NOMO-1 treated with DMSO at 0.1 percent for 48 hours (cell line): ENCODE measurements around the gene DPYD.

Experiments
- DNase-seq: peaks from one replicate; lab custom pipeline; 2025; ENCODE audit not compliant: unreplicated experiment; lab: John Stamatoyannopoulos, UW

The DPYD gene

DNA sequence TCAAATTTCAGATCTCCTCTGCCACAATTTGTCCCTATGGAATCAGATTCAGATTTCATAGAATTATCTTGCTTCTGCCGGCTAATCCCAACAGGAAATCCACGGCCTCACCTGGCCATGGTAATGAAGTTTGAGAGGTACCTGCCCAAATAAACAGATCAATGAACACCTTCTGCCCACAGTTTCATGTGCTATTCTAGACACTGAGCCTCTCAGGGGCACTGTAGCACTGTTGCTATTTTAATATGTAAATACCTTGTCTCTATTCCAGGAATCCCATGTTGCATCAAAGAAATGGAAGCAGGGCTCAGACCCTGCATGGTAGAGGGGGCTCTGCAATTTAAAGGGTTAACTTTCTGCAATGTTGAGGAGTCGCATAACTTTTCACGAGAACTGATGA, 606.1 kb downstream of the DPYD start:
- DNase-seq = no peak

DNA sequence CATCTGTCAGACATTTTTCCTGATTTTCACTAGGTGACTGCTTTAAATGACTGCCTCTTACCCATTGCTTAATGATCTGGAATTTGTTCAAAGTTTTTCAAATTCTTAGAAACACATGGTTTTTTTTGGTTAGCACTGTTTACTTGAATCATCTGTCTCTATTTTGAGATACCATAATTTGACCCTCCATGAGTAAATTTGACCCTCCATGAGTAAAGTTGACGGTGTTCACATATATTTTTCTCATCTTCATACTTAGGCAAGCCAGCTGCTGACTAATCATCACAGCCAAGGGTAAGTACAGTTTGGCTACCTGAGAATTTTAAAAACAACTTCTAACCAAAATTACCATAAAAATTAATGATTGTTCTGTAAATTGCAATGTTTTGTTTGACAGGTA, 612.7 kb downstream of the DPYD start:
- DNase-seq = no peak

DNA sequence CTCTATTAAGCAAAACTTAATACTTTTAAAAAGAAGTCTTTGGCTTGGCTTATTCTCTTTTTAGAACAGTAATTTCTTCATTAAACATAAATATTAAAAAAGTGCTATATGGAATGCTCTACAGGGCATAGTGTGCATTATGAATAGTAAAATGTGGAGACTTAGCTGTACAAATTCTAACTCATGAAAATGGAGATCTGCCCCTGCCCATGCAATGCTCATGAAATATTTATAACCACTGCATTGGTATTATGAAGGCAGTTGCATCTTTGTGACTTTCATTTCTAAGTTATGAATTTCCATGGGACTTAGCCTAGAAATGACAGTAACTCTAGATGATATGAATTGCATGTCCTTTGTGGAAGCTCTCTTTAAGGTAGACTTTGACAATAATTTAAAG, 613.3 kb downstream of the DPYD start:
- DNase-seq = no peak

DNA sequence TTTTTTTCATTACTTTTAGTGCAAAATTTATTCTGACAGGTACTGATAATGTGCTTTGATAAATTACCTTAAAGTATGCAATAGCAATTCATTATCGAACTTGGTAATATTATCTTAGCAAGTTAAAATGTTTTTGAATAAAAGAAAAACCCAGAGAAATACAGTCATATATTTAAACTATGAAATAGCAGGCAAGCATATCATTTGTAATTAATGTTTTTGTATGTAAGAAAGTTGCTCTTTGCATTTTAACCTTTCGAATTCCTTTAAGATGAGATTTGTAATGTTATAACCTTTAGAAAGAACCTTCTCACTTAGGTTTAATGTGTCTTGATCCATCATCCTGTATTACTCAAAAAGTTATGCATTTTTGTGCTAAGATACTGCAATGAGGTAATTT, 613.7 kb downstream of the DPYD start:
- DNase-seq = no peak

DNA sequence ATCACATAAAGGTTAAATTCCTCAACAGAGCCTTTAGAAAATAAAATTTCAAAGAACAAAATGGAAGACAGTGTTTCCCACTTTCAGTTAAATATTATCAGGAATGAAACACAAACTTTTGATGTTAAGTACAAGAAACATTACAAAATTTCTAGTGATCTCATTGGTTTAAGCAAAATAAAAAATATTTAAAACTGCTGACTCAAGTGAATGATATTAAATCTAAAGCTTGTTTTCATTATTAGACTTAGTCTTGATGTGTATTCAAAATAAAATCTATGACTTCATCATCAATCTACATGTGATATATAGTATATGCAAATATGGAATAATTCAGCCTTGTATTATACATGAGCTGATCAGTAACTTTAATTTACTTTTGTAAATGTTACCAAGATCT, 614.3 kb downstream of the DPYD start:
- DNase-seq = no peak

DNA sequence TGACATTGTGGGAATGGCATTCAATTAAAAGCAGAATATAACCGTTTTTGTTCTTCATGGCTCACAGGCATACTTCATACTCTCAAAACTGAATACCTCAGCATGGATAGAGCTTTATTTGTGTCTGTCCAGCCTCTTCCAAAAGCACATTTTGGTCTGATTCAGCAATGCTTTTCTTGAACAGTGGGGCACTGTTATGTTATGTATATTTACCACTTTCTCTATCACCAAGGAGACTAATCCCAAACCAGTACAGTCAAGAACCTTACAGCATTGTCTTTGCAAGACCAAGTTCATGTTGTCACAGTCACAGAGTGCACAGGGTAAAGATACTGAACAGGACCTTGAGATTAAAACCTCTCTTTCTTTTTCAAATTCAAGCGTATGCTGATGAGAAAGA, 616.5 kb downstream of the DPYD start:
- no peak for DNase-seq

DNA sequence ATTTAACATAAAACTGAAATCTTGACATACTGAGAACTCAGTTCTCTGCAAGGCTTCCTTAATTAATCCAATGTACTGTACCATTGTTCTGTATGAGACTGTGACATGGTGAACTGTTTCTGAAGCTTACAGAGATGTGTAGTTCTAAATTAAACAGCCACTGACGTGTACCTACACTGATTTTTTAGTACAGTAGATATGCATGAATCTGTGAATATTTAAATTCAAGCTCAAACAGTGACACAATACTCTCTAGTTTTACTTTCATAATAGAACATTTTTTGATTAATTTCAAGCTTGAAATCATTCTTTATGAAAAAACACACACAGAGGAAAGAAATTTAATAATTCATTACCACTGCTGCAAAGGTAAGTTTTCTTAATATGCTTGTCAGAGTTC, 621.9 kb downstream of the DPYD start:
- DNase-seq = no peak

DNA sequence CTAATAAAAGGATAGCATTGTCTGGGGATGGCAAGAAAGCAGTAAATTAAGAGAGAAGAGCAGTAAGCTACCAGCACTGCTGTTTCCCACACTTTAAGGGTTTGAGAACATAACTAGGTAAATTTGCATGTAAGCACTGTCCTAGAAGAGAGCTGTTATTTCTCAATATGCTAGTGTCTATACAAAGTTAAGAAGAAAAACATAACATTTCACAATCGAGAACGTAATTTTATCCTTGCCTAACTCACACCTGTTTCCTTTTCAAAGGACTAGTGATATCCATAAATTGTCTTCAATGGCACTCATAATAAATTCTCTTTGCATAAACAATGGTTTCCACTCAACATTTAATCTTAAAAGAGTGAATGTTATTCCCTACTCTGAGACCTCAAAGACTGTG, 623.2 kb downstream of the DPYD start:
- DNase-seq = peak; percentile 17

DNA sequence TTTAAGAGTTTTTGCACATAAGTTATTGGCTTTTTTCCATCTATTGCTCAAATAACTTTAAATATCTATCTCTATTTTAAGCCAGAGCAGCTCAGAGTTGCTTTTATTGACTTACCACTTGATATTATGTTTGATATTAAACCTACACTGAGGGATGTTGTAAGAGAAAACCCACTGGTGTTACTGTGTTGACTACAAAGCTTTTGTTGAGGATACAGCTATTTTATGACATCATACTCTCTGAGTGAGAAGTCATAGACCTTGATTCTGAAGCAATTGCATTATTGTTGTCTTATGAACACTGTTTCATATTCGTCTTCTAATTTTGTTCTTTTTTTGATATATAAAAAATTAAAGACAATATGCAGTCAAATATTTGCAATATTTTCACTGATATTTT, 638.9 kb downstream of the DPYD start:
- no peak for DNase-seq

DNA sequence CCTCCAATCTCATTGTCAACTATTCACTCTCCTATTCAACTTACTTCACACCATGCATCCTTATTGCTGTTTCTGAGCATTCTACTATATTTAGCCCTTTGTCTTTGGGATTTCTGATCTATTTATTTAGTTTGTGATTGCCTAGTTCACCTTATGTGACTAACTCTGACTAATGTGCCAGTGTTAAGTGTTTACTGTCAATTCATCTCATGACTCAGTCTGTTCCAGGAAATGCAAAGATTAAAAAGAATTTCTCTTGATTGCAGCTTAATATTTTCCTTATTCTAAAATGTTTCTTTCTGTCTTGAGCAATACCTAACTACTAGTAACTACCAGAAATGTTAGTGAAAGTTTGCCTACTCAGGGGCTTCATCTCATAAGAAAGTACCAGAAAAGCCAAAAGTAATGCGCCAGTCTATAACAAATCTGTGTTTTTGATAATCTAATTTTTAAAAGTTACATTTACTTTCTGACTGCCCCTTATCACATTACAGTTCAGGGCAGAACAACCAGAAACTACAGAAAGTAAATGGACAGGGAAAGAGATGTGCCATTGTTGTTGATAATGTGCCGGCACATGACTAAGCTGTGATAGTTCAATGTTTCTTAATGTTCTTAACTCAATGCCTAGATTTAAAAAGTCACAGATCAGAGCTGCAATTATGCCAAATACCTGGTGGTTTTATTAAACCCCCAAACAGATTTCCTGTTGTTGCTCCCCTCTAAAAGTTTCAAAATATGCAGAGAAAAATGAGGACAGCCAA, 642.8 kb downstream of the DPYD start:
- DNase-seq = no peak

DNA sequence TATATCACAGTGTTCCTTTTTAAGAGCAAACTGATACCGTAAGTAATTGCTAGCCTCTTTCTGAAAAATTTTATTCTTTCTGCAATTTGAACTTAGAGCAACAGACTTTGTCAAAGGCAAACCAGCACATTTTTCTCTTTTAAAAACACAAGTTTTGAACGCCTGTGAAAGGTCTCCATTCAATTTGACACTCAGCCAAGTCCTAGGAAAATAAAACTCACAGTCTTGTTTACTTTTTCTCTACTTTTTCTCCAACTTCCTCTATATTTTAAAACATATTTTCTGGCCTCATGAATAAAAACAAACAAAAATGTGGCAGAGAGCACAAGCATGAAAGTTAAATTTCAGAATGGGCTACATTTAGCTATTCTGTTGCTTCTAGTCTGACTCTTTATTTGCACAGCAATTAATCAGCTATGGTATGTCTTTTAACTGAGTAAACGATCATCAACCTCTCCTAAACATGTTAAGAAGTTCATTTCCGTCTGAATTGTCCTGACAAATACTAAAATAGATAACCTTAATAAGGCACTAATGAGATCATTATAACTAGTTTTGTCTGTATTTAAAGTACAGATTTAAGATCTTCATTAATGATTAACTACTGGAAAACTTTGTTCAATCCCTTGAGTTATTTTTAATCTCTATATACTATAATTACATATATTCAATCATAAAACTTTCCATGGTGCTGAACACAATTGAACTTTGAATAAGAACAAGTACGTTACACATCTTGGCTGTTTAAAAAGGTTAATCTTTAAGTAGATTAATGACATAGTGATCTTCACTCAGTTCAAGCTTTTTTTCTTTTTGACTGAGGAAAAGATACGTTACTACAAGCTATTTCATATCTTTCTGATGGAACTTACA, 648.7 kb downstream of the DPYD start:
- no peak for DNase-seq

DNA sequence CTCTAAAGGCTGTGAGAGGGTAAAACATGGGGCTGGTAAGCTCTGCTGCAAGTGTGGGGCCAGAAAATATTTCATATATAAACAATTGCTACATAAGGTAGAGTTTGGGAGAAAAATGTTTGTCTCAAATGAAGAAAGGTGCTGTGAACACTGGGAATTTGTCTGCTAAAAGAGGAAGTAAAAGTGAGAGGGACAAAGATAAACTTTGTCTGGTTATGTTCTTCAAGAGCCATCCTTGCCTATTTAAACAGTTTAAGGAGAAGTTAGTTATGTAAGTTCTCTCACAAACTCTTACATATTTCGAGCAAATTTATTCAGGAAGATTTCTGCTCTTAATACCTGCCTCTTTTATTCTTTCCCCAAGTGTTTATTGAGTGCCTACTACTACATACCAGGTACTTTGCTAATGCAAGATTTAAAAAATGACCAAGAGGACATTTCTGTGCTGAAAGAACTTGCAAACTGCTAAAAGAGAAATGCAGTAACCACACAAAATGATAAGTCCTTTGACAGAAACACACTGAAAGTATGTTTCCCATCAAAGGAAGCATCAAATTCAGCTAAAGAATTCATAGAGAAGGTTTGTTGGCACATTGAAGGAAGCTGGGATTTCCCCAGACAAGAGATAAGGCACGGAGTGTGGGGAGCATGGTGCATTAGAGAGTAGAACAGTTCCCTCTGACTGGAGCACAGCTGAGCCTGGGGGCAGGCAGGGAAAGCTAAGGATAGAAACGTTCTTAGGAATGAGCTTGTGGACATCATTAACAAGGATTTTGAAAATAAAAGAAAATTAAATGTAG, 650.1 kb downstream of the DPYD start:
- DNase-seq = peak; percentile 55

DNA sequence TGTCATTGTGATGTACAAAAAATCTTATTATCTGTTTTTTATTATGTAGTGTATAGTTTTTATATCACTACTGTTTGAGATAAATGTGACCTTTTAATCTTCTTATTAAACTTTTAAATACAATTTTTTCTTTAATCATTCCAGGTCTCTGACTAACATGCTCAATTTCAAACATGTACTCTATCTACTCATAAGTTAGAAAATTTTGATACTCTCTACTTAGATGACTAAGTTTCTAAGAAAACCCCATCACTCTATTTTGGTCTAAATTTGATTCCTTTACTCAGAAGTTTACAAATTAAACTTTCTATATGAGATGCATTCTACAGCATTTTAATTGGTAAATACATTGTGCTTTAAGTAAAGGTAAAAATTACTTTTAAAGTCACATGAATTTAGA, 655.2 kb downstream of the DPYD start:
- DNase-seq = no peak

DNA sequence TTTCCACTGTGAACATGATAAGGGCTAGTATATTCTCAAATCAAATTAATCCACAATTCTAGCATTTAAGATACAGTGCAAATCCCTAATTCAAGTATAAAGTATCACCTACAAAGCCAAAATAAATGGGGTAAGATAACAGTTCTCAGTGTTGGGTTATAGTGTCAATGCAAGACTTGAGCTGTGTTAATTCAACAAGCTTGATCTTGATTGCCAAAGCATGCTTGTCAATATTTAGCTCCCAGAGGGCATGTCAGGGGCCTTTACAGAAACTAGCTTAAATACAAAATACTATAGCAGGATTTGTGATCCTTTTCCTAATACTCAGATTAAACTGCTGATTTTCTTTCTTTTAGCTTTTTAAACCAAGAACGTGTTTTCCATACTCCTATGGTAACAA, 658.0 kb downstream of the DPYD start:
- DNase-seq = no peak

DNA sequence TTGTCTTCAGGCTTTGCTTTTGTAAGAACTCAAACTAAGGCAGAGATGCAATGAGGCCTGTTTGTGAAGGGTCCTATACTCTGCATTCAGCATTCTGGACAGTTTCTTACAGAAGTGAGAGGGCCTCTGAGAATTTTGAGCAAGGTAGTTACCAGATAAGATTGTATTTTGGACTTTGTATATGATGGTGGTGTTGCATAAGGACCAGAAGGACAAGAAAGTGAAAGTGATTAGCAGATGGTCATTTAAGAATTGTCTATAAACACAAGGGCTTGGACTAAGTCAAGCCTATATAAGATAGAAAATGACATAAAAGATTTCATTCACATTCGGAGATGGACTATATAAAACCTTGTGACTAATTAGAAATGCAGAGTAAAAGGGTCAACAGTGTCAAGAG, 662.2 kb downstream of the DPYD start:
- DNase-seq = no peak

DNA sequence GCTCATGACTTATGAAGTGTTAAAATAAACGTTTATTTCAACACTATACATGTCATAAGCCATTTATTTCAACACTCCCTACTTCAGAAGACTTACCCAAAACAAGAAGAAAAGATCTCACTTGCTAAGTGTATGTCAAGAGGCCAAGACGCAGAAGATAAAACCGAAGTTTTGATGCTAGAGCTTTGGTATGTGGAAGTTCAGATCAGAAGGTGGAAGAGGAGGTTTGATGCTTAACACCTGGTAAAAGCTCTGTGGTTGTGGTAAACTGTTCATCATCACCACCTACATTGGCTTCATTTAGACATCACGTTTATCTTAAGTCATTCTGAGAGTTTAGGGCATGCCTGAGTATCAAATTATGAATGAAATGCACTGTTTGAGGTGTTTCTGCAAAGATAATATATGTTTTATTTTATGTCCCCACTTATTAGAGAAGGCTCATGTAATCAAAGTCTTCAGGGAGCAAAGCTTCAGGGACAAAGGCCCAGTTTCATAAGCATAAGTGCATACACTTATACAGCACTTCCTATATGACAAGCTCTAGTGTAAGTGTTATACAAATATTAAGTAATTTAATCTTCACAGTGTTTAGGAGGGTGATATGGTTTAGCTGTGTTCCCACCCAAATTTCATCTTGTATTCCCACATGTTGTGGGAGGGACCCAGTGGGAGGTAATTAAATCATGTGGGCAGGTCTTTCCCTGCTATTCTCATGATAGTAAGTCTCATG, 665.9 kb downstream of the DPYD start:
- peak; percentile 47 for DNase-seq

DNA sequence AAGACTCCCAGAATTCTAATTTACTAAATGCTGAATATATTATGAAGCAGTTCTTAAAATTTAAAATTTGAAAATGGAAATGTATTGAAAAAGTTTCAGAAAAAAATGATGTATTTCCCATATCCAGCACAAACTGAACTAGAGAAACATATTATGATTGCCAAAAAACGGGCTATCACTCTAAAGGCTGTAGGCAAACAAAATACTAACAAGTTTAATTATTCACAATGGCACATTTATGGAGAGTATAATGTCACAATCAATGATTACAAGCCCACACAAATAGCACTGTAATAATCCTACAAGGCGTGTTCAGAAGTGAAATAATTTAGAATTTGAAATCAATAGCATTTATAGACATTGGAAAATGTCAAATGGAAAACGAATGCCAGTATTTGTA, 667.9 kb downstream of the DPYD start:
- DNase-seq = no peak

DNA sequence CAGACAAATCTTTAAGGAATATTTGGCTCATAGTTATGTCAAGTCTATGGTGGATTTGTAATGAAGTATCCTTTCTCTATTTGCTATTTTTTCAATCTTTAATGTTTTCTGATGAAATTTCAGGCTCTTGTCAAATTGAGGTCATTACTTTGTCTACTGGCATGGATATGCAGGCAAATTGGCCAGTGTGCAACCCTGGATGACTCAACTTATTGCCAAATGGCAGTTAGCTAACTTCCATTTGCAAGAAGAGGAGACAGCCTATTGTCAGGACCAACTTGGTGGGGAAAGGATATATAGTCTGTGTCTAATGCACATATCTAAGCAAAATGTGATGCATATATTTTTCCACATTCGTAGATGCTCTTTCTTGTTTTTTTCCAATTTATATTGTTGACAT, 668.8 kb downstream of the DPYD start:
- peak; percentile 68 for DNase-seq

DNA sequence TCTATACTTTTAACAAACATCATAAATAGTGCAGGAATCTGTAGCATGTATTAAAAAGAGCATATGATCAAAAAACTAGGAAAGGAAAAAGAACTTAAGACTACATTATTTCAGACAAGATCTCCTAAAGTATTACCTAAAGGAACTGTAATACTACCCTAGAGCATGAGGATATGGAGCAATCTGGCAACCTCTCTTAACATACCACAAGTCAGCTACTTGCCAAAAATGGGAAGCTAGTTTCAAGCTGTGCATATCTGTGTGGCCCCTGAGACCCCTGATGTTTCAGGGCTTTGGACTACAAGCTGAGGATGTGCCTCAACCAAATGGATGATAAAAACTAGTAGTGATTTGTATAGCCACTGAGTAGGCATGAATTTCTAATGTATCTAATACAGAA, 673.6 kb downstream of the DPYD start:
- DNase-seq = peak; percentile 72

DNA sequence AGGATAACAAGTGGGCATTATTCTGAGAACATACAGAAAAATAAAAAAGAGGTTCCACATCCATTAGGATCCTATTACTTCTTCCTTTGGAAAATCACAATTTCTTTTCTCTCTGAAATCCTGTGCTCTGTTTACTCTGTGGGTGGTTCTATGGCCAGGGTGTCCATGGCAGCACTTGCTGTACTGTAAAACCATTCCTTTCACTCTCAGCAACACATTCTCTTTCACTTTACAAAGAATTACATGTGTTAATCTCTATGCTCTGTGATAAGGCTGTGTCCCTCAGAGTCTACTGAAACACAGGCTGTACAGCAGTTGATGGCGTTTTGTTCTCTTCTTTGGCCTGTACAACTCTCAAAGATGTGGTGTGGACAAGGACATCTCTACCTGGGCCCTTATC, 675.2 kb downstream of the DPYD start:
- DNase-seq = no peak

DNA sequence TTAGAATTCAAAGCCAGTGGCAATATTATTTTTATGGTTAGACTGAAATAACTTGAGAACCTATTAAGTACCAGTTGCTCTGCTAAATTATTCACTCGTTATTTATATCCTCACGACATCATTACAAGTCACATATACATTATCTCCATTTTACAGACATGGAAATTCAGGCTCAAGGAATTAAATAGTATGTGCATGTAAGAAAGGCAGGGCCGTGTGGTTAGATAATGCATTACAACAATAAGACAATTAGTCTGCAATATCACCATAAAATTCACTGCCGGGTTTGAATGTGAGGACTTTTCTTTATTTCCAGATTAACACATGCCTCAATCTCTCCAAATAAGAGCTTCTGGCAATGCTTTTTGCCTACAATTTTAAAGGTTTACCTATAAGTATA, 675.8 kb downstream of the DPYD start:
- DNase-seq = no peak
